HG02870 (cell line): ENCODE measurements around the gene CCAR1.
"Not testable (repeated sequence)": the region's sequence is repeated elsewhere in the genome, so short reads cannot be mapped to it uniquely, and the experiment has no call there.

Experiments
- ATAC-seq: cut with Tn5 transposase; IDR thresholded peaks from one replicate; pipeline ENCODE4 v1.9.1; 2021; ENCODE audit warnings: mild to moderate bottlenecking, moderate library complexity; ENCODE audit not compliant: unreplicated experiment

The CCAR1 gene

GRCh38 chr10:68720793-68721672 is at the start of gene CCAR1:
TSS of gene CCAR1 (plus strand) at chr10:68721239. CDS start at chr10:68722505, 1,266 bp downstream.
- peak; percentile 98 for ATAC-seq

- ATAC-seq: peak; percentile 70
Observed at GRCh38 chr10:68684413-68684812, 36.6 kb upstream of the CCAR1 start.

- no peak for ATAC-seq
Observed at GRCh38 chr10:68696018-68696417, 25.0 kb upstream of the CCAR1 start.

- ATAC-seq: no peak
Observed at GRCh38 chr10:68697106-68697505, 23.9 kb upstream of the CCAR1 start.

- ATAC-seq: no peak
Observed at GRCh38 chr10:68700197-68700596, 20.8 kb upstream of the CCAR1 start.

GRCh38 chr10:68705548-68705947 is 15.5 kb upstream of the CCAR1 start:
- no peak for ATAC-seq

- not testable (repeated sequence) for ATAC-seq
Observed at GRCh38 chr10:68708987-68709386, 12.1 kb upstream of the CCAR1 start.

- not testable (repeated sequence) for ATAC-seq
Observed at GRCh38 chr10:68713065-68713464, 8.0 kb upstream of the CCAR1 start.

GRCh38 chr10:68717435-68717834 is 3.6 kb upstream of the CCAR1 start:
- ATAC-seq: no peak

GRCh38 chr10:68721673-68722335 is 765 bp downstream of the CCAR1 start:
- ATAC-seq: peak; percentile 14

GRCh38 chr10:68725016-68725415 is 4.0 kb downstream of the CCAR1 start:
- ATAC-seq: no peak

- ATAC-seq: no peak
Observed at GRCh38 chr10:68727146-68727545, 6.1 kb downstream of the CCAR1 start.

- ATAC-seq: no peak
Observed at GRCh38 chr10:68732651-68733050, 11.6 kb downstream of the CCAR1 start.

GRCh38 chr10:68734349-68734748 is 13.3 kb downstream of the CCAR1 start:
- no peak for ATAC-seq

GRCh38 chr10:68735119-68735518 is 14.1 kb downstream of the CCAR1 start:
- no peak for ATAC-seq

GRCh38 chr10:68735739-68736138 is 14.7 kb downstream of the CCAR1 start:
- not testable (repeated sequence) for ATAC-seq

GRCh38 chr10:68740676-68741075 is 19.6 kb downstream of the CCAR1 start:
- ATAC-seq: not testable (repeated sequence)

- ATAC-seq: no peak
Observed at GRCh38 chr10:68742397-68742796, 21.4 kb downstream of the CCAR1 start.

GRCh38 chr10:68752711-68753350 is 31.8 kb downstream of the CCAR1 start:
- ATAC-seq: no peak

GRCh38 chr10:68756246-68756645 is 35.2 kb downstream of the CCAR1 start:
- no peak for ATAC-seq

GRCh38 chr10:68756766-68757165 is 35.7 kb downstream of the CCAR1 start:
- no peak for ATAC-seq
